RWPE2 (cell line): Measurements from ENCODE around the gene ANKRD33B.
"Not testable (repeated sequence)": the region's sequence is repeated elsewhere in the genome, so short reads cannot be mapped to it uniquely, and the experiment has no call there.

Source experiments
- ATAC-seq: fragments of 200-7000 bp; cut with Tn5 transposase; 3 replicates; pipeline ENCODE4 v1.9.1; 2021; ENCODE audit warnings: low read depth
- DNase-seq: peaks from one replicate; pipeline ENCODE4 v3.0.0-alpha.2; 2020; ENCODE audit warnings: low spot score
- H3K27ac ChIP-seq: fragments of 450-650 bp; 2 replicates; pipeline ENCODE4 v1.5.1; 2017; ENCODE audit warnings: mild to moderate bottlenecking; ENCODE audit not compliant: poor library complexity, severe bottlenecking
- H3K27me3 ChIP-seq: fragments of 250-450 bp; sonication (Bioruptor Pico); 2 replicates; pipeline ENCODE4 v1.5.1; 2021; ENCODE audit warnings: mild to moderate bottlenecking, moderate library complexity; ENCODE audit not compliant: insufficient read depth, poor library complexity, severe bottlenecking
- H3K36me3 ChIP-seq: fragments of 250-450 bp; sonication (Bioruptor Pico); 2 replicates; pipeline ENCODE4 v1.5.1; 2020; ENCODE audit warnings: low read depth, mild to moderate bottlenecking, moderate library complexity
- H3K4me1 ChIP-seq: fragments of 250-450 bp; sonication (Bioruptor Pico); 2 replicates; pipeline ENCODE4 v1.5.1; 2021; ENCODE audit warnings: mild to moderate bottlenecking, moderate library complexity; ENCODE audit not compliant: insufficient read depth, poor library complexity, severe bottlenecking
- H3K4me3 ChIP-seq: fragments of 250-450 bp; sonication (Bioruptor Pico); 2 replicates; pipeline ENCODE4 v1.5.1; 2021; ENCODE audit warnings: mild to moderate bottlenecking, moderate library complexity; ENCODE audit not compliant: severe bottlenecking
- H3K9me3 ChIP-seq: fragments of 250-450 bp; sonication (Bioruptor Pico); 2 replicates; pipeline ENCODE4 v1.5.1; 2021; ENCODE audit warnings: mild to moderate bottlenecking, moderate library complexity; ENCODE audit not compliant: severe bottlenecking
- CTCF ChIP-seq: fragments of 450-650 bp; IDR thresholded peaks from one replicate; pipeline ENCODE4 v1.5.1; 2017; ENCODE audit warnings: mild to moderate bottlenecking, moderate library complexity; ENCODE audit not compliant: poor library complexity, severe bottlenecking

Gene ANKRD33B

DNA sequence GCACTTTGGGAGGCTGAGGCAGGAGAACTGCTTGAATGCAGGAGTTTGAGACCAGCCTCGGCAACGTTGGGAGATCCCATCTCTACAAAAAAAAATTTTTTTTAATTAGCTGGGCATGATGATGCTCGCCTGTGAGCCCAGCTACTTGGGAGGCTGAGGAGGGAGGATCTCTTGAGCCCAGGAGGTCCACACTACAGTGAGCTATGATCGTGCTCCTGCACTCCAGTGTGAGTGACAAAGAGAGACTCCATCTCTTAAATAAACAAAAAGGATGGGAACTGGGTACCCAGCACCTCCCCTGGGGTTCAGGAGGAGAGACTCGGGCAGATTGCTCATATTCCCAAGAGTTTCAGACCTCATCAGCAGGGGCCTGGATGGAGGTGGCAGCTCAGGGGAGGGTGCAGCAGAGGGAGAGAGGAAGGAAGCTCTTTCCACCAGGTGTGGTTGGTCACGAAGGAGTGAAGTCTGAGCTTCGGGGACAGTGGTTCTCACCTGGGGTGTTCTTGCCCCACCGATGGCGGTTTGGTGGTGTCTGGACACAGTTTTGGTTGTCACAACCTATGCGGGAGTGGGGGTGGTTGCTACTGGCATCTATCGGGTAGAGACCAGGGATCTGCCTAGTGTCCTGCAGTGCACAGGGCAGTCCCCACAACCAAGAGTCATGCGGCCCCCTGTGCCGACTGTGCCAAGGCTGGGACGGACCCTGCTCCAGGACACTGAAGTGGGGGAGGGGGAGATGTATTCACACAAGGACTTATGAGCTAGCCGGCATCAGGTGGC lies 72.7 kb downstream of the ANKRD33B start:
- no peak for TF ChIP-seq CTCF
- no peak for DNase-seq
- Histone ChIP-seq H3K4me3 (no peak overlapping the region), H3K36me3 (no peaks in the 10 kb centered on the region), H3K4me1 (peaks cover 13% of the 10 kb centered on the region), H3K9me3 (no peaks in the 10 kb centered on the region), H3K27me3 (no peaks in the 10 kb centered on the region), H3K27ac (no peak overlapping the region)
- no peak for ATAC-seq

GRCh38 chr5:10637944-10638343 lies 74.1 kb downstream of the ANKRD33B start:
- no peaks in the 10 kb centered on the region for H3K27me3 ChIP-seq
- no peak for DNase-seq
- H3K36me3 ChIP-seq: no peaks in the 10 kb centered on the region
- no peak for TF ChIP-seq CTCF
- no peaks in the 10 kb centered on the region for H3K9me3 ChIP-seq
- H3K27ac ChIP-seq: no peak overlapping the region
- peaks cover 13% of the 10 kb centered on the region for H3K4me1 ChIP-seq
- no peak for ATAC-seq
- no peak overlapping the region for H3K4me3 ChIP-seq

- H3K36me3 ChIP-seq, ATAC-seq, H3K27me3 ChIP-seq, H3K9me3 ChIP-seq, DNase-seq, H3K4me3 ChIP-seq, H3K27ac ChIP-seq: not testable (repeated sequence)
- H3K4me1 ChIP-seq: peaks cover 13% of the 10 kb centered on the region
Measured at GRCh38 chr5:10638723-10639122, 74.9 kb downstream of the ANKRD33B start.

- no peaks in the 10 kb centered on the region for H3K36me3 ChIP-seq
- H3K9me3 ChIP-seq: no peaks in the 10 kb centered on the region
- no peak for TF ChIP-seq CTCF
- peaks cover 11% of the 10 kb centered on the region for H3K4me1 ChIP-seq
- no peaks in the 10 kb centered on the region for H3K27me3 ChIP-seq
- ATAC-seq: no peak
- no peak overlapping the region for H3K27ac ChIP-seq
- no peak overlapping the region for H3K4me3 ChIP-seq
- no peak for DNase-seq
Measured at GRCh38 chr5:10639846-10640368, 76.0 kb downstream of the ANKRD33B start.

- no peak for DNase-seq
- Histone ChIP-seq H3K36me3 (no peaks in the 10 kb centered on the region), H3K4me1 (no peaks in the 10 kb centered on the region), H3K4me3 (no peak overlapping the region), H3K9me3 (no peaks in the 10 kb centered on the region), H3K27me3 (no peaks in the 10 kb centered on the region), H3K27ac (no peak overlapping the region)
- TF ChIP-seq CTCF: no peak
- no peak for ATAC-seq
Measured at GRCh38 chr5:10642367-10642766, 78.5 kb downstream of the ANKRD33B start.
